GM18519 (cell line): ENCODE measurements around the gene PRR3.

Experiments
- ATAC-seq: cut with Tn5 transposase; IDR thresholded peaks from one replicate; pipeline ENCODE4 v1.9.1; 2021; ENCODE audit warnings: mild to moderate bottlenecking, moderate library complexity; ENCODE audit not compliant: unreplicated experiment, low FRiP score

Gene PRR3

GRCh38 chr6:30611150-30611855 lies 54.2 kb downstream of the PRR3 start:
- no peak for ATAC-seq

GRCh38 chr6:30611856-30612194 lies 54.7 kb downstream of the PRR3 start:
- no peak for ATAC-seq

GRCh38 chr6:30612213-30612612 lies 55.1 kb downstream of the PRR3 start:
- ATAC-seq: no peak

- ATAC-seq: no peak
These were observed 55.7 kb downstream of the PRR3 start for GRCh38 chr6:30612687-30613248.
